Measurements from ENCODE around the gene CD6.

Gene CD6

GRCh38 chr11:60936467-60937143 lies 34.9 kb upstream of the CD6 start:
- DNase-seq: no peak

- no peak for DNase-seq
Observed at GRCh38 chr11:60937144-60937527, 34.3 kb upstream of the CD6 start.

- no peak for DNase-seq
Observed at GRCh38 chr11:60937811-60938210, 33.7 kb upstream of the CD6 start.

GRCh38 chr11:60938500-60938899 lies 33.0 kb upstream of the CD6 start:
- DNase-seq: no peak

- no peak for DNase-seq
Observed at GRCh38 chr11:60939301-60939700, 32.2 kb upstream of the CD6 start.

- DNase-seq: no peak
Observed at GRCh38 chr11:60939855-60940254, 31.6 kb upstream of the CD6 start.

GRCh38 chr11:60941371-60942119 lies 29.9 kb upstream of the CD6 start:
- DNase-seq: no peak

GRCh38 chr11:60942219-60942618 lies 29.3 kb upstream of the CD6 start:
- no peak for DNase-seq

- DNase-seq: no peak
Observed at GRCh38 chr11:60942970-60943565, 28.4 kb upstream of the CD6 start.

- peak; percentile 44 for DNase-seq
Observed at GRCh38 chr11:60944490-60945294, 26.8 kb upstream of the CD6 start.

GRCh38 chr11:60945295-60945667 lies 26.2 kb upstream of the CD6 start:
- no peak for DNase-seq

GRCh38 chr11:60946601-60947264 lies 24.7 kb upstream of the CD6 start:
- no peak for DNase-seq

- no peak for DNase-seq
Observed at GRCh38 chr11:60947700-60948099, 23.8 kb upstream of the CD6 start.

- no peak for DNase-seq
Observed at GRCh38 chr11:60948250-60948649, 23.2 kb upstream of the CD6 start.

- DNase-seq: no peak
Observed at GRCh38 chr11:60950024-60950423, 21.5 kb upstream of the CD6 start.

GRCh38 chr11:60950933-60951605 lies 20.4 kb upstream of the CD6 start:
- peak; percentile 62 for DNase-seq

GRCh38 chr11:60951606-60951903 lies 19.9 kb upstream of the CD6 start:
- DNase-seq: peak; percentile 53

- DNase-seq: peak; percentile 98
Observed at GRCh38 chr11:60951904-60952741, 19.4 kb upstream of the CD6 start, which contains the start of gene SLC15A3. TSS of gene SLC15A3 (minus strand) at chr11:60952176. CDS start at chr11:60951551, 625 bp downstream.

- no peak for DNase-seq
Observed at GRCh38 chr11:60952742-60953170, 18.7 kb upstream of the CD6 start.

- DNase-seq: peak; percentile 94
Observed at GRCh38 chr11:60953781-60954180, 17.7 kb upstream of the CD6 start.

GRCh38 chr11:60954421-60954820 lies 17.1 kb upstream of the CD6 start:
- peak; percentile 87 for DNase-seq
